PC-9 (cell line): ENCODE data around the gene ANKRD62. TPM values are rescaled to one million over a fixed set of nuclear protein-coding genes. Genes with fewer than 3 reads are reported as not detected.
"Not testable (repeated sequence)": the region's sequence is repeated elsewhere in the genome, so short reads cannot be mapped to it uniquely, and the experiment has no call there.

Source experiments
- BruUV-seq: library from RNA; stranded (reverse); fragments of 400-500 nt; replicated peaks from 2 replicates; lab custom pipeline; 2021; lab: Mats Ljungman, UMichigan
- CTCF ChIA-PET: fragments of 300-600 bp; sonication (Branson Sonifier 250); formaldehyde crosslinking; loops from one replicate; lab custom pipeline; 2022; ENCODE audit warnings: antibody characterized with exemption; lab: Charles Lee
- POLR2A ChIA-PET: fragments of 300-600 bp; sonication (Branson Sonifier 250); formaldehyde crosslinking; loops from one replicate; lab custom pipeline; 2022; ENCODE audit warnings: antibody characterized with exemption; ENCODE audit not compliant: unreplicated experiment; lab: Charles Lee
- DNase-seq, 2 experiments: peaks; one replicate each; pipeline versions ENCODE4 v3.0.0 to v3.0.0-alpha.2; 2015 to 2022; ENCODE audit warnings: mixed read lengths in 1 of 2
- H2AFZ ChIP-seq: fragments of 200-600 bp; sonication (generic); 2 replicates; pipeline ENCODE4 v1.8.1; 2017; ENCODE audit warnings: antibody characterized with exemption
- H3F3A ChIP-seq: fragments of 200-600 bp; sonication (generic); 2 replicates; pipeline ENCODE4 v1.8.1; 2017; ENCODE audit warnings: antibody characterized with exemption, mild to moderate bottlenecking, low read depth; ENCODE audit not compliant: insufficient read depth
- H3K27ac ChIP-seq: fragments of 200-600 bp; sonication (generic); 2 replicates; pipeline ENCODE4 v1.6.1; 2016; ENCODE audit warnings: mixed run types
- H3K27me3 ChIP-seq: fragments of 200-600 bp; sonication (generic); 2 replicates; pipeline ENCODE4 v1.6.1; 2016; ENCODE audit warnings: low read depth, mixed run types; ENCODE audit not compliant: insufficient read depth
- H3K36me3 ChIP-seq: fragments of 200-600 bp; sonication (generic); 2 replicates; pipeline ENCODE4 v1.6.1; 2016; ENCODE audit warnings: low read depth, mixed run types
- H3K4me1 ChIP-seq: fragments of 200-600 bp; sonication (generic); replicated peaks from 2 replicates; pipeline ENCODE4 v1.6.1; 2016; ENCODE audit warnings: mixed run types; ENCODE audit not compliant: insufficient read depth
- H3K4me2 ChIP-seq: fragments of 200-600 bp; sonication (generic); 2 replicates; pipeline ENCODE4 v1.6.1; 2017; ENCODE audit warnings: mixed run types
- H3K4me3 ChIP-seq: fragments of 200-600 bp; sonication (generic); 2 replicates; pipeline ENCODE4 v1.6.1; 2016; ENCODE audit warnings: mixed run types
- H3K79me2 ChIP-seq: fragments of 200-600 bp; sonication (generic); 2 replicates; pipeline ENCODE4 v1.6.1; 2017; ENCODE audit warnings: low read depth, mixed run types
- H3K9me2 ChIP-seq: fragments of 200-600 bp; sonication (generic); 2 replicates; pipeline ENCODE4 v1.8.1; 2017; ENCODE audit warnings: mild to moderate bottlenecking; ENCODE audit not compliant: insufficient read depth
- H3K9me3 ChIP-seq: fragments of 200-600 bp; sonication (generic); 2 replicates; pipeline ENCODE4 v1.8.1; 2016; ENCODE audit warnings: low read depth; ENCODE audit not compliant: insufficient read depth
- H4K20me1 ChIP-seq: fragments of 200-600 bp; sonication (generic); 2 replicates; pipeline ENCODE4 v1.8.1; 2017; ENCODE audit not compliant: insufficient read depth
- EZH2 ChIP-seq: fragments of 200-600 bp; sonication (generic); IDR thresholded peaks from 2 replicates; pipeline ENCODE4 v1.8.0; 2017; ENCODE audit warnings: antibody characterized with exemption, low read depth
- intact Hi-C: fragments of 100-400 bp; cut with micrococcal nuclease; formaldehyde crosslinking; loops from one replicate; pipeline ENCODE4 v1.10.0; 2022; ENCODE audit not compliant: unreplicated experiment
- total RNA-seq: library from RNA; stranded (reverse); gene quantifications from 2 replicates; pipeline ENCODE4 v1.2.3, GENCODE V29; 2021
- TF ChIP-seq, protein P1 (sequence below): fragments of 200-600 bp; sonication (generic); conservative IDR thresholded peaks from 2 replicates; pipeline ENCODE4 v1.6.1; 2017; ENCODE audit warnings: mixed run types, antibody characterized with exemption, mild to moderate bottlenecking, moderate library complexity

Gene ANKRD62
- total RNA-seq, 1 experiment from 2014 or later, result not detected

DNA sequence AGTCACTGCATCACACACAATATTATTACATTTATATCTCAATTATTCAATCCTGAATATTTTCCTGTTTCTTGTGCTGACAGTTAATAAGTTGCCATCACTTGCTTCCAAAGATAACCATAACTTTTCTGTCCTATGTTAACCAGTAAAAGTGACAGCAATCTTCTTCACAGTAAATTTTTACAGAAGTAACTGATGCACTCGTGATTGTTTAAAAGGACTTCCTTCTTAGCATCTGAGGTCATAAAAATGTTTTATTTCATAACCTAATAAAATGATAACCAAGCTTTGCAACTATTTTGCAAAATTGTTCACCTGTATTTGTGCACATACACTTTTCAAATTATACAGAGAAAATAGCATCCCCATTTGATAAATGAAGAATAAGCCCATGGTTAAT, 20.6 kb upstream of the ANKRD62 start:
- Histone ChIP-seq H3K27me3 (no peaks in the 10 kb centered on the region), H3K27ac (no peak overlapping the region), H3K36me3 (no peaks in the 10 kb centered on the region), H3K9me2 (no peaks in the 10 kb centered on the region), H3K4me3 (no peak overlapping the region), H4K20me1 (no peaks in the 10 kb centered on the region), H3K9me3 (no peaks in the 10 kb centered on the region), H3K79me2 (no peaks in the 10 kb centered on the region), H3K4me1 (no peaks in the 10 kb centered on the region), H2AFZ (no peak overlapping the region), H3F3A (peaks cover 4% of the 10 kb centered on the region; the same call in 1 of the 2 replicates), H3K4me2 (no peak overlapping the region)
- BruUV-seq, result no TSS peak
- no peak for DNase-seq
- POLR2A ChIA-PET, result no interaction called here
- CTCF ChIA-PET, result no interaction called here
- TF ChIP-seq EZH2, result no peak
- TF ChIP-seq, protein P1, sequence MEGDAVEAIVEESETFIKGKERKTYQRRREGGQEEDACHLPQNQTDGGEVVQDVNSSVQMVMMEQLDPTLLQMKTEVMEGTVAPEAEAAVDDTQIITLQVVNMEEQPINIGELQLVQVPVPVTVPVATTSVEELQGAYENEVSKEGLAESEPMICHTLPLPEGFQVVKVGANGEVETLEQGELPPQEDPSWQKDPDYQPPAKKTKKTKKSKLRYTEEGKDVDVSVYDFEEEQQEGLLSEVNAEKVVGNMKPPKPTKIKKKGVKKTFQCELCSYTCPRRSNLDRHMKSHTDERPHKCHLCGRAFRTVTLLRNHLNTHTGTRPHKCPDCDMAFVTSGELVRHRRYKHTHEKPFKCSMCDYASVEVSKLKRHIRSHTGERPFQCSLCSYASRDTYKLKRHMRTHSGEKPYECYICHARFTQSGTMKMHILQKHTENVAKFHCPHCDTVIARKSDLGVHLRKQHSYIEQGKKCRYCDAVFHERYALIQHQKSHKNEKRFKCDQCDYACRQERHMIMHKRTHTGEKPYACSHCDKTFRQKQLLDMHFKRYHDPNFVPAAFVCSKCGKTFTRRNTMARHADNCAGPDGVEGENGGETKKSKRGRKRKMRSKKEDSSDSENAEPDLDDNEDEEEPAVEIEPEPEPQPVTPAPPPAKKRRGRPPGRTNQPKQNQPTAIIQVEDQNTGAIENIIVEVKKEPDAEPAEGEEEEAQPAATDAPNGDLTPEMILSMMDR, result no peak
- intact Hi-C loops, result no loop called here

DNA sequence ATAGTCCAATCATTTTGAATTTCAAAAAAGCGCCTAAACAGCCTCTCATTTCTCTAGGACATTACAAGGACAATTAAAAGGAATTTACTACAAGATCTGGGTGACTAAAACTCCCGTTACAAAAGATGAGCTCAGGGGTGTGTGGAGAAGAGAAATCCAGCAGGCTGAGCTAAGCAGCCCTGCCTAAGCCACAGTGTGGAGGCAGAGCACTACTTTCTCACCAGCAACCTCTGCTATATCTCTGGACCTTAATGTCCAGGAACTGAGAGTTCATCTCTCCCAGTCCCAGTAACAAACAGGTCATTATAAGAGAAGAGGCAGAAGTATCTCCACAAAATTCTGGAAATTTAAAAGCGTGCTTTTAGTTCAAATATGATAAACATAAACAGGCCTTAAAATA, 18.9 kb upstream of the ANKRD62 start:
- Histone ChIP-seq H3K4me2 (no peak overlapping the region), H3K9me3 (no peaks in the 10 kb centered on the region), H4K20me1 (no peaks in the 10 kb centered on the region), H2AFZ (no peak overlapping the region), H3K4me1 (no peaks in the 10 kb centered on the region), H3K36me3 (no peaks in the 10 kb centered on the region), H3K27ac (no peak overlapping the region), H3K4me3 (no peak overlapping the region), H3F3A (peaks cover 4% of the 10 kb centered on the region; the same call in 1 of the 2 replicates), H3K27me3 (no peaks in the 10 kb centered on the region), H3K79me2 (no peaks in the 10 kb centered on the region), H3K9me2 (no peaks in the 10 kb centered on the region)
- DNase-seq, result no peak
- CTCF ChIA-PET, result interaction anchor here (1.2 kb wide), 1 partner anchor 197 kb away, joined by 3 read pairs; no protein-coding TSS in a partner anchor
- TF ChIP-seq EZH2, result no peak
- TF ChIP-seq, protein P1, result no peak
- intact Hi-C loops, result no loop called here
- no TSS peak for BruUV-seq
- POLR2A ChIA-PET, result no interaction called here

DNA sequence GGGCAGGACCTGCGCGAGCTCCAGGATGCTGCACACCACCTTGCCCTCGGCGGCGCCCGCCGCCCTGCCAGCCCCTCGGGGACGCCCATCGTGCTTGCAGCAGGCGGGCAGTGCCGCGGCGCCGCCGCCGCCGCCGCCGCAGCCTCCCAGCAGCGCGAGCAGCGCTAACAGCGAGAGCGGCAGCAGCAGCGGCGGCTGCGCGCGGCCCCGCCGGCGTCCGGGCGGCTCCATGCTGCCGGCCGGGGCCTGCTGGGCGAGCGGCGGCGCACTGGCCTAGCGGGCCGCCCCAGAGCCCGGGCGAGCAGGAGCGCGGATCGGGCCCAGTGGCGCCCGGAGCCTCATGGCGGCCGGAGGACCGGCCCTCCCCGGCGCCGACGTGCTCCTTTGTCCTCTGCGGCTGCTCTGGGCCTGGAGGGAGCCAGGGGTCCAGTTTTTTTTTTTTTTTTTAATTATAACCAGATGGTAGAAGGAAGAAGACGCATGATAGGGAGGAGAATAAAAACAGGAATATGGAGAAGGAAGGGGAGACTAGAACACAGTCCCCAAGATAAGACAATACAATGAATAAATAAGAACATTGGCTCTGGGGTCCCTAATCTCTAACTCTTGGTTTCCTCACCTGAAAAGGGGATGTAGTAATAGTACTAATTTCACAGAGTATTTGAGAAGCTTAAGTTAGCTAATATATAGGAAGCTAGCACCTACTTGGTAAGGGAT, 17.1 kb upstream of the ANKRD62 start:
- CTCF ChIA-PET, result interaction anchor here (0.6 kb wide), 1 partner anchor 270 kb away, joined by 4 read pairs; no protein-coding TSS in a partner anchor
- intact Hi-C loops, result no loop called here
- no peaks in the 10 kb centered on the region for H3K9me2 ChIP-seq
- no peaks in the 10 kb centered on the region for H3K4me1 ChIP-seq
- no peaks in the 10 kb centered on the region for H3K79me2 ChIP-seq
- peaks cover 4% of the 10 kb centered on the region; the same call in 1 of the 2 replicates for H3F3A ChIP-seq
- BruUV-seq, result no TSS peak
- POLR2A ChIA-PET, result interaction anchor here (0.6 kb wide), 1 partner anchor 16 kb away, joined by 5 read pairs; no protein-coding TSS in a partner anchor
- H3K36me3 ChIP-seq, result no peaks in the 10 kb centered on the region
- peak overlapping the region; percentile 82 for H2AFZ ChIP-seq
- H4K20me1 ChIP-seq, result no peaks in the 10 kb centered on the region
- H3K27ac ChIP-seq, result no peak overlapping the region
- H3K4me3 ChIP-seq, result peak overlapping the region; percentile 57; the same call in 1 of the 2 replicates
- peak in 1 of 2 experiments; percentile 47 for DNase-seq
- no peaks in the 10 kb centered on the region for H3K9me3 ChIP-seq
- TF ChIP-seq EZH2, result no peak
- TF ChIP-seq, protein P1, result no peak
- no peaks in the 10 kb centered on the region for H3K27me3 ChIP-seq
- H3K4me2 ChIP-seq, result peak overlapping the region; percentile 75

DNA sequence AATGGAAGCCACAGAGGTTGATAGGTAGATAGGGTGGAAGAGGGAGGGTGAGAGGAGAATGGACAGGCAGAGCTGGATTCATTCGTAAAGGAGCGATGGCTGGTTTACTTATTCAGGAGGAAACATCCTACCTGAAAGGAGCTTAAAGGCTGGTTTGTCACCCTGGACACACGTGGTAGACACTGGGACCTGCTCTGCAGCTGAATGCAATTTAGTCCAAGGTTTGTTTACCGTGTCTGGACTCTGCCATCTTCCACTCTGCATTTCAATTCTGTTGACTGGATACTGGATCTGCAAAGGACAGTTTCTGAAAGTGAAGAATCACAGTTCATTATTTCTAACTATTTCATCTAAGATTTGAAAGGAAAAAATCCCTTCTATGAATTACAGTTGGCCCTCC, 15.6 kb upstream of the ANKRD62 start:
- H3K4me1 ChIP-seq, H3K4me2 ChIP-seq, H2AFZ ChIP-seq, DNase-seq, intact Hi-C loops, POLR2A ChIA-PET, H4K20me1 ChIP-seq, H3K36me3 ChIP-seq, H3K9me2 ChIP-seq, H3K79me2 ChIP-seq, CTCF ChIA-PET, H3K27me3 ChIP-seq, H3K9me3 ChIP-seq, H3K4me3 ChIP-seq, BruUV-seq, H3K27ac ChIP-seq, H3F3A ChIP-seq: not testable (repeated sequence)
